ENCODE measurements around the gene PCGF1. TPM values are rescaled to one million over a fixed set of nuclear protein-coding genes. Genes with fewer than 3 reads are reported as not detected.

Gene PCGF1
- total and polyA plus RNA-seq, 4 donors = 8.0 to 17.5 (median 14.6) TPM

DNA sequence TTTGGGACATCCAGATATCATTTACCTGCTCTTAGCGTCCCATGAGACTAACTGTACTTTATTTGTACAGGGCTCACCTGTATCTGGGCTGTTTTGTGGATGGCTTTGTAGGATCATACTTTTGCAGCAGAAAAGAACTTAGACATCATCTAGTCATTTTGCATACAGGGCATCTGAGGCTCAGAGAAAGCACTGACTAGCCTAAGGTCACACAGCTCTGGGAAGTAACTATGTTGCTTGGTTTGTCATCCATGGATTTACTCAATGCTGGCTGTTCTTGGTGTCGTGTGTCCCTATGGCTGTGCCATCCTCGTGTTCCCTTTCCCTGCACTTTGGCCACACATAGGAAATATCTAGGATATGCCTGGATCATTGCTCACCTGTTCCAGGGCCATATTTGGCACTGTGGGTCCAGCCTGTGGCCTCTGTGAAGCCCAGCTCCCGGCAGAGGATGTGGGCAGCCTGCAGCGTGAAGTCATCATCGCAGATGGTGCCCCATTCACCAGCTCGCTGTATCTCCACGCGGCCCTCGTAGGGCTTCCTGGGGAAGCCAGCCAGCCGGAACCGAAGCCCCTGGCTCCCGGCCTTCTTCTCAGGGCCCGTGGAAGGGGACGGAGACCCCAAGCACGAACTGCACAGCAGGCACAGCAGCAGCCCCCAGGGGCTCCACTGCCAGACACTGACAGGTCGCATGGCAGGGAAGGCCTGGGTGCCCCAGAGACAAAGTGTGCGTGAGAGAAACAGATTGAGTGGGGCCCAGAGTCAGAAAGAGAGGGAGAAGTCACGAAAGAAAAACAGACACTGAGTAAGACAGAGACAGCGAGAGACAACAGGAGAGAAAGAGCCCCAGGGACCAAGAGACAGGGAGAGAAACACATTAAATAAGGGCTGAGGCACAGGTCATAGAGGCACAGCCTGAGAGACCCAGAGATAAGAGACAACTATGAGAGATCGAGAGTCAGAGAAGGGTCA is 44.7 kb upstream of the PCGF1 start:
- no peak overlapping the region for H3K4me3 ChIP-seq (ENCODE audit: low read length in 2 of 2)
- no peaks in the 10 kb centered on the region for H3K9me3 ChIP-seq (ENCODE audit: control insufficient read depth, low read length)
- no peaks in the 10 kb centered on the region for H3K27me3 ChIP-seq (ENCODE audit: control insufficient read depth in 1 of 2, insufficient read depth in 2 of 2, low read length in 1 of 2)
- no peaks in the 10 kb centered on the region for H3K36me3 ChIP-seq (ENCODE audit: control insufficient read depth in 1 of 2, insufficient read depth in 2 of 2, low read length in 1 of 2)
- no peak overlapping the region for H3K27ac ChIP-seq (ENCODE audit: low read depth in 1 of 2, low read length in 2 of 2)
- intact Hi-C loops (cut with DNase I) = no loop called here
- WGBS, 2 donors = 89 to 90% methylated on average over 21 of the region's 21 CpGs
- DNase-seq (peak in 1 of 2 donors; percentile 40), ATAC-seq (ENCODE audit: low FRiP score) (no peak)
- no peaks in the 10 kb centered on the region for H3K4me1 ChIP-seq (ENCODE audit: control insufficient read depth in 1 of 2, insufficient read depth in 2 of 2, low read length in 2 of 2)

DNA sequence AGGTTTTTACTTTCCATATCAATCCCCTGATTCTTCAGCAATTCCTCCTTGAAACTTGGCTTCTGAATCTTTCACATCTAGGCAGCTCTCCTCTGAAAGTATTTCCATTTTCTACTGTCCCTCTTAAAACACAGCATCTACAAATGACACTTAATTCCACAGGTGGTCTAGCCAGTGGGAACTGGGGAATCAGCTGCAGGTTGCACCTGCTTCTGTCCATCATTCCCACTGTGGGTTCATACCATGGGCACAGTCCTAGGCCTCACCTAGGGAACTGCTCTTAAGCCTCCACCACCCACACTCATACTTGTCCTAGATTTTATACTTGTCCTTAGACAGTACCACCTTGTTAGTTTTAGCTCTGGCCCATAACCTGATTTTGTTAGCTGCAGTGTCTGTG is 44.0 kb upstream of the PCGF1 start:
- H3K36me3 ChIP-seq (ENCODE audit: control insufficient read depth in 1 of 2, insufficient read depth in 2 of 2, low read length in 1 of 2) = no peaks in the 10 kb centered on the region
- no peak overlapping the region for H3K4me3 ChIP-seq (ENCODE audit: low read length in 2 of 2)
- DNase-seq = no peak
- H3K27me3 ChIP-seq (ENCODE audit: control insufficient read depth in 1 of 2, insufficient read depth in 2 of 2, low read length in 1 of 2) = no peaks in the 10 kb centered on the region
- H3K4me1 ChIP-seq (ENCODE audit: control insufficient read depth in 1 of 2, insufficient read depth in 2 of 2, low read length in 2 of 2) = no peaks in the 10 kb centered on the region
- H3K9me3 ChIP-seq (ENCODE audit: control insufficient read depth, low read length) = no peaks in the 10 kb centered on the region
- no peak for ATAC-seq (ENCODE audit: low FRiP score)
- intact Hi-C loops (cut with DNase I) = no loop called here
- no peak overlapping the region for H3K27ac ChIP-seq (ENCODE audit: low read depth in 1 of 2, low read length in 2 of 2)

DNA sequence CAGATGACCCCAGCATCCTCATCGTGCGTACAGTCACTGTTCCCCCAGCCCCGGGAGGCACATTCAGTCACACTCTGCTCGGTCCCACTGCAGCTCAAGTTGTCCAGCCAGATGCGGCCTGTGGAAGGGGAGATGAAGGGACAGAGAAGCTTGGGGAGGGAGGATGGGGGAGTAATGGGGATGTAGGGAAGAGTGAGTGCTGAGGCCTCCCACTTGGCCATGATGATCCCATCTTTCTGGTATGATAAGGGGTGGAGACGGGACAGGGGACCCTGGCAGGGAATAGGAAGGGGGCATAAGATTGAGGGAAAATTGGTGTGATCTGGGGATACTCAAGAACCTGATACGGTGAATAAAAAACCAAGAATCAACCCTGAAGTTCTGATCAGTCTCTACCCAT is 42.7 kb upstream of the PCGF1 start:
- H3K36me3 ChIP-seq (ENCODE audit: control insufficient read depth in 1 of 2, insufficient read depth in 2 of 2, low read length in 1 of 2) = no peaks in the 10 kb centered on the region
- DNase-seq = no peak
- no peaks in the 10 kb centered on the region for H3K9me3 ChIP-seq (ENCODE audit: control insufficient read depth, low read length)
- no peaks in the 10 kb centered on the region for H3K4me1 ChIP-seq (ENCODE audit: control insufficient read depth in 1 of 2, insufficient read depth in 2 of 2, low read length in 2 of 2)
- 95 to 98% methylated on average over 7 of the region's 7 CpGs for WGBS, 2 donors
- H3K27me3 ChIP-seq (ENCODE audit: control insufficient read depth in 1 of 2, insufficient read depth in 2 of 2, low read length in 1 of 2) = no peaks in the 10 kb centered on the region
- H3K4me3 ChIP-seq (ENCODE audit: low read length in 2 of 2) = no peak overlapping the region
- H3K27ac ChIP-seq (ENCODE audit: low read depth in 1 of 2, low read length in 2 of 2) = no peak overlapping the region
- ATAC-seq (ENCODE audit: low FRiP score) = no peak
- intact Hi-C loops (cut with DNase I) = no loop called here

DNA sequence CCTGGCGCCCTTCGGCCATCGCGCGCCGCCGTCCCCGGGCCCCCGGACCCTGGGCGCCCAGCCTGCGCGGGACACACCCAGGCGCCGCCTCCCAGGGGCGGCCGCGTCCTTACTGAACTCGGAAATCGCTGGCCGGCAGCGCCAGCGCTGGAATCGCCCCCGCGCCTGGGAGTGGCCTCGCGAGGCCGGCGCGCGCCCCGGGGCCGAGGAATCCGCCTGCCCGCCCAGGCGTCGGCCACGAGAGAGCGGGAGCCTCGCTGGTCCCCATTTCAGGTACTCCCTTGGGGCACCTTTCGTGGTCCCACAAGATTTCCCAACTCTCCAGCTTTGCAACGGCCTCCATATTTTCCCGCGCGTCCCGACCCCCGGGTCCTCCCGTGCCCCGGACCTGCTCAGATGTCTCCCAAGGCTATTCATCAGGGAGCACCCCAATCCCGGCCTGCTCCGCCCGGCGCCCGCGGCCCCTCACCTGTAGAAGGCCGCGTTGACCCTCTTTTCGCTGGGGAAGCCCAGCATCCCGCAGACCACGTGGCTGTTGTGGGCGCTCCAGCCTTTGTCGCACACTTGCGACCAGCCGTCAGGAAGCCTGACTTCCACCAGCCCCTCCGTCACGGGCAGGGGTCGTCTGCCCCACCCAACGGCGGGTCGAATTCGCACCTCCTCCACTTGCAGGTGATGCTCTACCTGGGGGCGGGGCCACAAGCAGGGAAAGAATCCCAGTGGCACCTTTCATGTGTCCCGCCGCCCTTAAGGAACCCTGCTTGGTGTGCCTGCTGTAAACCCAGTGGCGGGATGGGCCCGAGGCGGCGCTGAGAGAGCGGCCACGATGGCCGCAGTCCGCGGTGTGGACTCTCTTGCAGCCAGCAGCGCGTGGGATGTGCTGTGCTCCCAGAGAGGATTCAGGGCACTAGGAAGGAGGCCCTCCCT is 41.7 kb upstream of the PCGF1 start:
- no peaks in the 10 kb centered on the region for H3K4me1 ChIP-seq (ENCODE audit: control insufficient read depth in 1 of 2, insufficient read depth in 2 of 2, low read length in 2 of 2)

GRCh38 chr2:74548285-74548899 is 40.9 kb upstream of the PCGF1 start:
- H3K36me3 ChIP-seq (ENCODE audit: control insufficient read depth in 1 of 2, insufficient read depth in 2 of 2, low read length in 1 of 2) = no peaks in the 10 kb centered on the region

More for the DNA sequence above, 41.7 kb upstream of the PCGF1 start:
- H3K4me3 ChIP-seq (ENCODE audit: low read length in 2 of 2) = peak overlapping the region; percentile 39 to 79
- no peaks in the 10 kb centered on the region for H3K27me3 ChIP-seq (ENCODE audit: control insufficient read depth in 1 of 2, insufficient read depth in 2 of 2, low read length in 1 of 2)
- no peaks in the 10 kb centered on the region for H3K9me3 ChIP-seq (ENCODE audit: control insufficient read depth, low read length)
- H3K36me3 ChIP-seq (ENCODE audit: control insufficient read depth in 1 of 2, insufficient read depth in 2 of 2, low read length in 1 of 2) = no peaks in the 10 kb centered on the region
- 9 to 12% methylated on average over 71 to 85 of the region's 85 CpGs for whole genome bisulfite sequencing, 2 donors
- intact Hi-C loops (cut with DNase I) = loop anchor here in 1 of 2 donors (5.0 kb wide), 1 partner anchor 33 kb away; no protein-coding TSS in a partner anchor
- ATAC-seq (ENCODE audit: low FRiP score) (peak; percentile 78), DNase-seq (peak; percentile 81 to 92)
- H3K27ac ChIP-seq (ENCODE audit: low read depth in 1 of 2, low read length in 2 of 2) = peak overlapping the region in 1 of 2 donors; percentile 13

DNA sequence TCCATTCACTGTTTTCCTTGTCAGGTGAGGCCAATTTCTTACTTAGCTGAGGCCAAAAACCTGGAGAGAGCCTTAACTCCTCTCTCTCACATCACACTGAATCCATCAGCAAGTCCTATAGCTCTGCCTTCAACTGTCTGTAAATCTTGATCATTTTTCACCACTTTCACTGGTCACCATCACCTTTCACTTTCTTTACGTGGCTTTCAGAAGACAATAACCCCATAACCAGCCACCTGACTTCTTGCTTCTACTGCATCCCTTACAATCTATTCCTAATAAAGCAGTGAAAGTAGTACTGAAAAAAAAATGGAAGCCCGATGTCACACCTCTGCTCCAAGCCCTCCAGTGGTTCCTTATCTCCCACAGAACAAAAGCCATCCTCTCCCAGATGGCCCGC is 38.5 kb upstream of the PCGF1 start:
- Histone ChIP-seq H3K27ac (ENCODE audit: low read depth in 1 of 2, low read length in 2 of 2) (no peak overlapping the region), H3K36me3 (ENCODE audit: control insufficient read depth in 1 of 2, insufficient read depth in 2 of 2, low read length in 1 of 2) (no peaks in the 10 kb centered on the region), H3K9me3 (ENCODE audit: control insufficient read depth, low read length) (no peaks in the 10 kb centered on the region), H3K4me3 (ENCODE audit: low read length in 2 of 2) (no peak overlapping the region), H3K4me1 (ENCODE audit: control insufficient read depth in 1 of 2, insufficient read depth in 2 of 2, low read length in 2 of 2) (no peaks in the 10 kb centered on the region), H3K27me3 (ENCODE audit: control insufficient read depth in 1 of 2, insufficient read depth in 2 of 2, low read length in 1 of 2) (no peaks in the 10 kb centered on the region)
- ATAC-seq (ENCODE audit: low FRiP score) (no peak), DNase-seq (no peak)
- 88 to 90% methylated on average over 3 of the region's 3 CpGs for WGBS, 2 donors
- intact Hi-C loops (cut with DNase I) = loop anchor here in 1 of 2 donors (5.0 kb wide), 1 partner anchor 36 kb away; no protein-coding TSS in a partner anchor

More at GRCh38 chr2:74548285-74548899, 40.9 kb upstream of the PCGF1 start:
- Histone ChIP-seq H3K9me3 (ENCODE audit: control insufficient read depth, low read length) (no peaks in the 10 kb centered on the region), H3K4me1 (ENCODE audit: control insufficient read depth in 1 of 2, insufficient read depth in 2 of 2, low read length in 2 of 2) (no peaks in the 10 kb centered on the region), H3K27me3 (ENCODE audit: control insufficient read depth in 1 of 2, insufficient read depth in 2 of 2, low read length in 1 of 2) (no peaks in the 10 kb centered on the region), H3K27ac (ENCODE audit: low read depth in 1 of 2, low read length in 2 of 2) (peak overlapping the region in 1 of 2 donors; percentile 20), H3K4me3 (ENCODE audit: low read length in 2 of 2) (peak overlapping the region; percentile 31 to 79)
- ATAC-seq (ENCODE audit: low FRiP score) (no peak), DNase-seq (no peak)
- 15 to 21% methylated on average over 26 of the region's 26 CpGs for WGBS, 2 donors
- intact Hi-C loops (cut with DNase I) = loop anchor here in 1 of 2 donors (5.0 kb wide), 1 partner anchor 34 kb away; no protein-coding TSS in a partner anchor

DNA sequence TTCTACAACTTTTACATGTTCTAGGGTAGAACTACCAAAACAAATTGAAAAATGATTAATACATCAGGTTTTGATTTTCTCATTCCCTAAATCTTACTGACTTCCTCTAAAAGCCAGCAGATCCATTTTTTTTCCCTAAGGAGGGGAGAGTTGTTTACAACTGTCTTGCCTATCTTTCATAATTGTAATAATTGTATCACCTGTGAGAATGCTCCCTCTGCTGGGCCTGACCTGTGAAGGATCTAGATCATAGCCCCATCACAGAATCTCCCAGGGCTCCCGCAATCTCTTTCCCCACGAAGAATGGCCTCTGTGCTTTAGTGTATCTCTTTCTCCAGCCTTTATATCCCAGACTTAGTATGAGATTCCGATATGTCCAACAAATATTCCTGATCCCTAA is 37.1 kb upstream of the PCGF1 start:
- DNase-seq = no peak
- H3K27ac ChIP-seq (ENCODE audit: low read depth in 1 of 2, low read length in 2 of 2) = no peak overlapping the region
- H3K9me3 ChIP-seq (ENCODE audit: control insufficient read depth, low read length) = no peaks in the 10 kb centered on the region
- H3K36me3 ChIP-seq (ENCODE audit: control insufficient read depth in 1 of 2, insufficient read depth in 2 of 2, low read length in 1 of 2) = no peaks in the 10 kb centered on the region
- H3K4me1 ChIP-seq (ENCODE audit: control insufficient read depth in 1 of 2, insufficient read depth in 2 of 2, low read length in 2 of 2) = no peaks in the 10 kb centered on the region
- 92 to 95% methylated on average over 3 of the region's 3 CpGs for whole genome bisulfite sequencing, 2 donors
- ATAC-seq (ENCODE audit: low FRiP score) = no peak
- no peak overlapping the region for H3K4me3 ChIP-seq (ENCODE audit: low read length in 2 of 2)
- intact Hi-C loops (cut with DNase I) = loop anchor here in 1 of 2 donors (5.0 kb wide), 1 partner anchor 38 kb away; no protein-coding TSS in a partner anchor
- no peaks in the 10 kb centered on the region for H3K27me3 ChIP-seq (ENCODE audit: control insufficient read depth in 1 of 2, insufficient read depth in 2 of 2, low read length in 1 of 2)

DNA sequence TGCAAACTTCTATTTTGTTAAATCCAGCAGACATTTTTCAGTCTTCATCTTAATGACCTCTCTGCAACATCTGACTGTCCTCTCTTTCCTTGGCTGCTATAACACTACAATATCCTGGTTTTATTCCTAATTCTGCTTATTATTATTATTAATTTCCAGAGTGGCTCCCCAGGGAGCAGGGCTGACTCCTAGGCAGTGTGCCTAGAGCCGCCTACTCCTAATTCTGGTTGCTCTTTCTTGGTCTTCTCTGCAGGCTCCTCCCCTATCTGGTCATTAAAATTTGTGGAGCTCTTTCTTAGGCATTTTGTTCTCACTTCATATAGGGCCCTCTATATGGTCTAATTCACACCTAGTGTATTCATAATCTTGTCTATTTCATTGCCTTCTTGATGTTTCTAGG is 35.5 kb upstream of the PCGF1 start:
- WGBS, 2 donors = 88 to 91% methylated on average over 1 of the region's 1 CpG
- H3K4me3 ChIP-seq (ENCODE audit: low read length in 2 of 2) = no peak overlapping the region
- H3K4me1 ChIP-seq (ENCODE audit: control insufficient read depth in 1 of 2, insufficient read depth in 2 of 2, low read length in 2 of 2) = no peaks in the 10 kb centered on the region
- DNase-seq (no peak), ATAC-seq (ENCODE audit: low FRiP score) (no peak)
- no peaks in the 10 kb centered on the region for H3K27me3 ChIP-seq (ENCODE audit: control insufficient read depth in 1 of 2, insufficient read depth in 2 of 2, low read length in 1 of 2)
- H3K36me3 ChIP-seq (ENCODE audit: control insufficient read depth in 1 of 2, insufficient read depth in 2 of 2, low read length in 1 of 2) = no peaks in the 10 kb centered on the region
- H3K27ac ChIP-seq (ENCODE audit: low read depth in 1 of 2, low read length in 2 of 2) = no peak overlapping the region
- intact Hi-C loops (cut with DNase I) = no loop called here
- no peaks in the 10 kb centered on the region for H3K9me3 ChIP-seq (ENCODE audit: control insufficient read depth, low read length)

Measured in aorta (tissue), 5 donors.